ENCODE measurements around the gene FAM13B. TPM values are rescaled to one million over a fixed set of nuclear protein-coding genes. Genes with fewer than 3 reads are reported as not detected.
A peak's percentile ranks its signal among the peaks of the same experiment; 100 is the strongest.
"Not testable (repeated sequence)": the region's sequence is repeated elsewhere in the genome, so short reads cannot be mapped to it uniquely, and the experiment has no call there.

Gene FAM13B
- 10 to 100 TPM; 23.8 to 35.2 TPM for total RNA-seq
- polyA plus RNA-seq (ENCODE audit: insufficient read length in 6 of 6), result 10 to 100 TPM; 38.3 to 53.3 (median 47.1) TPM
- long read RNA-seq, donor 1, partial matches to known transcripts, result 5 of 7 reads
- long read RNA-seq, donor 1, other reads (novel, unspliced or antisense), result 0 of 7 reads
- long read RNA-seq, donor 2, partial matches to known transcripts, result 0 of 4 reads
- long read RNA-seq, donor 2, other reads (novel, unspliced or antisense), result 0 of 4 reads
- long read RNA-seq, donor 3, partial matches to known transcripts, result 0 of 2 reads
- long read RNA-seq, donor 3, other reads (novel, unspliced or antisense), result 0 of 2 reads
- long read RNA-seq, donor 4, partial matches to known transcripts, result 1 of 5 reads
- long read RNA-seq, donor 4, other reads (novel, unspliced or antisense), result 0 of 5 reads
- long read RNA-seq, donor 5, full-length matches to known transcripts, result 2 of 2 reads
- long read RNA-seq, donor 5, partial matches to known transcripts, result 0 of 2 reads
- long read RNA-seq, donor 5, other reads (novel, unspliced or antisense), result 0 of 2 reads
- long read RNA-seq, donor 6, full-length matches to known transcripts, result 1 of 1 reads
- long read RNA-seq, donor 6, partial matches to known transcripts, result 0 of 1 reads
- long read RNA-seq, donor 6, other reads (novel, unspliced or antisense), result 0 of 1 reads
- long read RNA-seq, donor 7, result 0 reads
- long read RNA-seq, donor 8, full-length matches to known transcripts, result 2 of 2 reads
- long read RNA-seq, donor 8, partial matches to known transcripts, result 0 of 2 reads
- long read RNA-seq, donor 8, other reads (novel, unspliced or antisense), result 0 of 2 reads
- long read RNA-seq, donor 9, result 0 reads
- long read RNA-seq, donor 10, partial matches to known transcripts, result 0 of 2 reads
- long read RNA-seq, donor 10, other reads (novel, unspliced or antisense), result 0 of 2 reads
- long read RNA-seq, donor 11, full-length matches to known transcripts, result 2 of 2 reads
- long read RNA-seq, donor 11, partial matches to known transcripts, result 0 of 2 reads
- long read RNA-seq, donor 11, other reads (novel, unspliced or antisense), result 0 of 2 reads
- long read RNA-seq, donor 12, full-length matches to known transcripts, result 3 of 3 reads
- long read RNA-seq, donor 12, partial matches to known transcripts, result 0 of 3 reads
- long read RNA-seq, donor 12, other reads (novel, unspliced or antisense), result 0 of 3 reads

GRCh38 chr5:138032572-138033385 lies at the start of gene FAM13B:
FAM13B (minus strand) TSS chr5:138033079; CDS start chr5:138019111, 13,968 bp downstream.
- peak within 1 kb of the TSS; percentile 97 to 98 for H3K4me3 ChIP-seq
- no peak for TF ChIP-seq CTCF (IDR thresholded peaks at IDR 0.05)
- ATAC-seq, result peak; percentile 95
- peak within 1 kb of the TSS; percentile 99 for H3K27ac ChIP-seq
- DNase-seq, result peak; percentile 73 to 94 (median 84)
- H3K36me3 ChIP-seq, result no peaks in the 10 kb centered on the region
- no peaks in the 10 kb centered on the region for H3K27me3 ChIP-seq
- no peaks in the 10 kb centered on the region for H3K9me3 ChIP-seq
- intact Hi-C loops (cut with DNase I), result no loop called here
- H3K4me1 ChIP-seq, result peaks cover 19 to 58% of the 10 kb centered on the region in 2 donors

- TF ChIP-seq CTCF (IDR thresholded peaks at IDR 0.05), result no peak
- no peak for DNase-seq
- intact Hi-C loops (cut with DNase I), result loop anchor here in 1 of 2 donors (10.0 kb wide), 1 partner anchor 53 kb away; the partner anchor contains the start of gene NME5
- H3K36me3 ChIP-seq, result no peaks in the 10 kb centered on the region
- no peaks in the 10 kb centered on the region for H3K4me1 ChIP-seq
- H3K27me3 ChIP-seq, result no peaks in the 10 kb centered on the region
- H3K27ac ChIP-seq, result no peak overlapping the region
- ATAC-seq, result no peak
- no peak overlapping the region for H3K4me3 ChIP-seq
- H3K9me3 ChIP-seq, result no peaks in the 10 kb centered on the region
Measured at GRCh38 chr5:138082033-138082432, 49.2 kb upstream of the FAM13B start.

- intact Hi-C loops (cut with DNase I), result no loop called here
- Histone ChIP-seq H3K4me1 (no peaks in the 10 kb centered on the region), H3K9me3 (no peaks in the 10 kb centered on the region), H3K4me3 (no peak overlapping the region), H3K36me3 (no peaks in the 10 kb centered on the region), H3K27me3 (no peaks in the 10 kb centered on the region), H3K27ac (no peak overlapping the region)
- DNase-seq (no peak), ATAC-seq (no peak)
- no peak for TF ChIP-seq CTCF (IDR thresholded peaks at IDR 0.05)
Measured at GRCh38 chr5:138078006-138078643, 45.2 kb upstream of the FAM13B start.

GRCh38 chr5:138077064-138077696 lies 44.3 kb upstream of the FAM13B start:
- peak in 2 of 4 donors; percentile 39 to 65 for DNase-seq
- Histone ChIP-seq H3K27me3 (no peaks in the 10 kb centered on the region), H3K4me3 (no peak overlapping the region), H3K36me3 (no peaks in the 10 kb centered on the region), H3K27ac (no peak overlapping the region), H3K9me3 (no peaks in the 10 kb centered on the region), H3K4me1 (no peaks in the 10 kb centered on the region)
- intact Hi-C loops (cut with DNase I), result no loop called here
- peak; percentile 93 for ATAC-seq
- peak; percentile 76 for TF ChIP-seq CTCF (IDR thresholded peaks at IDR 0.05)

- DNase-seq; H3K4me1 ChIP-seq; H3K4me3 ChIP-seq; H3K9me3 ChIP-seq; H3K27ac ChIP-seq; ATAC-seq; H3K36me3 ChIP-seq; H3K27me3 ChIP-seq; intact Hi-C loops (cut with DNase I): not testable (repeated sequence)
Measured at GRCh38 chr5:138070026-138070425, 37.1 kb upstream of the FAM13B start.
